Measurements from ENCODE around the gene CFAP100. TPM values are rescaled to one million over a fixed set of nuclear protein-coding genes. Genes with fewer than 3 reads are reported as not detected.

Gene CFAP100
- total and polyA plus RNA-seq, 2 of the 4 experiments (the other 2 are of a cell fraction) = not detected

GRCh38 chr3:126419151-126419703 lies 24.5 kb downstream of the CFAP100 start:
- TF ChIP-seq CHD1 (IDR thresholded peaks at IDR 0.05; ENCODE audit: low read depth, low read length) (no peak), ELK1 (IDR thresholded peaks at IDR 0.05; ENCODE audit: borderline replicate concordance, low read depth, low read length) (no peak), NFE2L2 (IDR thresholded peaks at IDR 0.05; ENCODE audit: low read depth, low read length) (no peak), CTCF (conservative IDR thresholded peaks at IDR 0.05; ENCODE audit: low read depth, low read length) (no peak), MAFK (IDR thresholded peaks at IDR 0.05; ENCODE audit: low read depth, low read length) (no peak), RFX5 (IDR thresholded peaks at IDR 0.05; ENCODE audit: low read depth, low read length) (no peak), BHLHE40 (IDR thresholded peaks at IDR 0.05; ENCODE audit: low read depth, low read length) (no peak), MAZ (IDR thresholded peaks at IDR 0.05; ENCODE audit: borderline replicate concordance, low read depth, low read length) (no peak), USF2 (IDR thresholded peaks at IDR 0.05; ENCODE audit: low read depth, low read length) (no peak), FOS (IDR thresholded peaks at IDR 0.05; ENCODE audit: low read depth, low read length) (no peak)
- Histone ChIP-seq H2BK20ac (ENCODE audit: low read depth, low read length) (no peak overlapping the region), H4K20me1 (ENCODE audit: insufficient read depth, low read length) (no peaks in the 10 kb centered on the region), H4K91ac (ENCODE audit: insufficient read depth, low read depth, low read length) (no peak overlapping the region), H2AFZ (replicated peaks; ENCODE audit: low read length, poor library complexity) (no peak overlapping the region), H3K4me1 (ENCODE audit: control insufficient read depth, insufficient read depth, low read length) (no peaks in the 10 kb centered on the region; the same call in 1 of the 2 replicates), H4K5ac (ENCODE audit: low read depth, low read length) (no peak overlapping the region), H3K56ac (ENCODE audit: extremely low read depth, insufficient read depth, low read length) (no peak overlapping the region), H3K27me3 (ENCODE audit: control insufficient read depth, insufficient read depth, low read length) (peaks cover 21% of the 10 kb centered on the region), H3K79me1 (ENCODE audit: low read depth in 1 of 2, low read length in 2 of 2) (no peaks in the 10 kb centered on the region), H2BK5ac (ENCODE audit: low read depth, low read length, poor library complexity, severe bottlenecking) (no peak overlapping the region), H2BK120ac (ENCODE audit: low read depth, low read length) (no peak overlapping the region), H2AK5ac (ENCODE audit: low read depth, low read length) (no peak overlapping the region), H3K9me3 (ENCODE audit: control insufficient read depth, insufficient read depth, low read length) (no peaks in the 10 kb centered on the region), H4K8ac (ENCODE audit: low read depth in 2 of 2, low read length in 2 of 2) (no peak overlapping the region), H3K4ac (ENCODE audit: low read depth, low read length) (no peak overlapping the region), H3K4me3 (ENCODE audit: insufficient read depth, low read depth, low read length) (no peak overlapping the region), H3K9me1 (ENCODE audit: insufficient read depth, low read length) (no peaks in the 10 kb centered on the region), H3K27ac (ENCODE audit: insufficient read depth, low read length) (no peak overlapping the region), H2AK9ac (replicated peaks; ENCODE audit: low read depth, low read length, poor library complexity) (no peak overlapping the region), H3K9ac (ENCODE audit: low read depth, low read length) (no peak overlapping the region), H3K14ac (replicated peaks; ENCODE audit: low read depth, low read length) (no peak overlapping the region), H3K4me2 (ENCODE audit: low read depth, low read length) (no peak overlapping the region), H3K23ac (ENCODE audit: low read depth, low read length) (no peak overlapping the region), H3K36me3 (ENCODE audit: control insufficient read depth, insufficient read depth, low read length) (no peaks in the 10 kb centered on the region), H3K18ac (ENCODE audit: low read depth, low read length) (no peak overlapping the region), H2BK15ac (ENCODE audit: low read depth, low read length) (no peak overlapping the region)
- ChIA-PET POLR2A (ENCODE audit: unreplicated experiment) (no interaction called here), CTCF (no interaction called here)
- in situ Hi-C loops (cut with MboI; ENCODE audit: low sequenced_read_pairs) = no loop called here
- DNase-seq (no peak), ATAC-seq (ENCODE audit: low read depth) (no peak)
- BruUV-seq (replicated peaks) = no TSS peak
- intact Hi-C loops (cut with micrococcal nuclease) = no loop called here
- no CpG with 5 or more reads among the region's 6 CpGs for WGBS, 2 experiments (ENCODE audit: extremely low coverage in 2 of 2, insufficient read length in 1 of 2)
- dilution Hi-C loops (cut with HindIII; ENCODE audit: low sequenced_read_pairs, unreplicated experiment) = no loop called here
